Measurements from ENCODE around the gene CXorf49B. TPM values are rescaled to one million over a fixed set of nuclear protein-coding genes. Genes with fewer than 3 reads are reported as not detected.

CXorf49B gene
- total RNA-seq, 1 experiment from 2014 or later, result not detected

DNA sequence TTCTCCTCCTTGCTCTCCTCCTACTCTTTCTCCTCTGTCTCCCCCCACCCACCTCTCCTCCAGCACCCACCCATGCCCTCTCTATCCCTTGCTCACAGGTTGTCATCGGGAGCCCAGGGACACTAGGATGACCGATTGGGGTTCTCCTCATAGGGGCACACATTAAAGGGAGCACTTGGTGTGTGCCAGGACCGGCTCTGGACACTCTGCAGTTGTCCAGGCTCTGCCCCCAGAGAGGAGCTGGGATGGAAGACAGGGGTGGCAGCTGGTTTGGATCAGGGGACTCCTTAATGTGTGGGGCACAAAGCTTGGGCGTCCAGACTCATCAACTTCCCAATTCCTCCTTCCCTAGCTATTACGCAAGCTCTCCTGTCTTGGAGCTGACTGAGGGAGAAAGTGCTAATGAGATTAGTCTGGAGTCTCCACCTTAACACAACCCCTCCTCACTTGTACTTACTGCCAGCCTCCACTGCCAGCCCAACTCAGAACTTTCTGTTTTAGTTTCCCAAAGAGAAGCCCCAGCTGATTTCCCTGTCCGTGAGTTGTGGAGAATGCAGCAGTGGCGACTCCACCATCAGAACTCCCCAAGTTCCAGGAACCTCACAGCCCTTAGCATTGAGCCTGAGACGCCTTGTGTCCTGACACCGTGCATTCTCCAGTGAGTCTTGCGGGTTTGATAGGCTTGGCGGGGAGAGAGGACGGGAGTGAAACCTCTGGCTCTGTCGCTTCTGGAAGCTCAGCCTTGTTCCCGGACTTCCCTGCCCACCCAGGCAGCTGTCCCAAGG, 52.2 kb downstream of the CXorf49B start:
- no peak for DNase-seq (ENCODE audit: low read depth)

DNA sequence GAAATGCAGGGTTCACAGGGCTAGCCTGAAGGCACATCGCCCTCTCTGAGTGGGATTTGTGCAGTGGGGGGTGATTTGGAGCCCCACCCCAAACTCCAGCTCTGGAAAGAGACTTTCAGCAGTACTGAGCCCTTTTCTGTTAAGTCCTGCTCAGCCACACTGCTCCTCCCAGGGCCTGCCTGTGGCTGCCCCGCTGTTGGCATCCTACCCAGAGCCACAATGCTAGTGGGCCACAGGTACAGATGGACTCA, 52.7 kb downstream of the CXorf49B start:
- DNase-seq (ENCODE audit: low read depth), result no peak

Small RNA genes lying within 50 kb of the gene (small RNA-seq; reads per million reads assigned to genes)
- gene BX276092.1, result not detected
- gene BX276092.6, result not detected
- gene BX276092.8, result not detected

Other genes starting within 250 kb of the CXorf49B start
- 49.6 and 55.5 TPM in 2 replicates for gene OGT, start 230.2 kb upstream of the CXorf49B start, total RNA-seq (2014; rRNA removed; shearing (Covaris generic))
- gene GCNA, start 184.9 kb upstream of the CXorf49B start, total RNA-seq (2014; rRNA removed; shearing (Covaris generic)), result 0.87 and 1.4 TPM in 2 replicates
- gene CXCR3, start 144.8 kb upstream of the CXorf49B start, total RNA-seq (2014; rRNA removed; shearing (Covaris generic)), result not detected in 2 replicates
- gene CXorf49, start 45.1 kb upstream of the CXorf49B start, total RNA-seq (2014; rRNA removed; shearing (Covaris generic)), result not detected in 2 replicates
- gene NHSL2, start 147.5 kb downstream of the CXorf49B start, total RNA-seq (2014; rRNA removed; shearing (Covaris generic)), result 1.3 and 1.7 TPM in 2 replicates

Data from HT1080 (cell line).